ENCODE data around the gene CFAP74.

The CFAP74 gene

DNA sequence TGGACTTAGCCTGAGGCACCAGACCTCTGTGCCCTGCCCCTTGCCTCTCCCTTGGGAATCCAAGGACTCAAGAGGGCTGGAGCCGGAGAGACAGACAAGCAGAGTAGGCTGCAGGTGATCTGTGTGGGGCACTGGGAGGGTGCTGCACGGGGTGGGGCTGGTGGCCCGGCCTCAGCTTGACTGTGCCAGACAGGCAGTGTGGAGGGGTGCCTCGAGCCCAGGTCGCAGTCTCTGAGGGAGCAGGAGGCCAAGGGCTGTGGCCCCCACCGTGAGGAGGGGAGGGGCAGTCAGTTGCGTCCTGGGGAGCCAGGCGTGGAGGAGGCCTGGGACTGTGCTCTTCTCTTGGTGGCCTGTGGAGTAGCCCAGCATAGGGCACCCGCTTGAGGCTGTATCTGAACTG is 19.6 kb upstream of the CFAP74 start:
- H3K9me3 ChIP-seq (ENCODE audit: control insufficient read depth, insufficient read depth, low read depth, low read length): no peaks in the 10 kb centered on the region
- no peak overlapping the region for H3K27ac ChIP-seq (ENCODE audit: extremely low read depth, low read depth, low read length)
- no peaks in the 10 kb centered on the region for H3K4me1 ChIP-seq (ENCODE audit: control insufficient read depth, insufficient read depth, low read length)
- ChIA-PET POLR2A (no interaction called here), CTCF (interaction anchor here (1.0 kb wide), 1 partner anchor 21 kb away, joined by 3 read pairs; no protein-coding TSS in a partner anchor)
- H3K4me3 ChIP-seq (ENCODE audit: low read depth, low read length): no peak overlapping the region
- TF ChIP-seq ZBTB26 (tag by site-specific recombination; optimal IDR thresholded peaks at IDR 0.05): no peak
- TF ChIP-seq ZNF138 (tag by site-specific recombination; IDR thresholded peaks at IDR 0.05; ENCODE audit: borderline replicate concordance): no peak
- no peak for TF ChIP-seq ZNF23 (tag by site-specific recombination; IDR thresholded peaks at IDR 0.05; ENCODE audit: borderline replicate concordance)
- peak; percentile 78 for TF ChIP-seq ZIC2 (tag by site-specific recombination; IDR thresholded peaks at IDR 0.05)
- no peak for TF ChIP-seq ZNF174 (tag by site-specific recombination; IDR thresholded peaks at IDR 0.05)
- no peak for TF ChIP-seq ZNF654 (tag by site-specific recombination; IDR thresholded peaks at IDR 0.05; ENCODE audit: low read depth)
- TF ChIP-seq ZXDB (tag by site-specific recombination; IDR thresholded peaks at IDR 0.05): no peak
- H3K36me3 ChIP-seq (ENCODE audit: control insufficient read depth in 2 of 2, insufficient read depth in 1 of 2, low read length in 2 of 2): no peaks in the 10 kb centered on the region

- no peaks in the 10 kb centered on the region for H3K9me3 ChIP-seq (ENCODE audit: control insufficient read depth, insufficient read depth, low read depth, low read length)
- ChIA-PET CTCF (interaction anchor here (0.7 to 1.0 kb wide), 3 partner anchors 9 to 25 kb away, joined by 3 to 4 read pairs (median 3); no protein-coding TSS in a partner anchor), POLR2A (no interaction called here)
- H3K4me1 ChIP-seq (ENCODE audit: control insufficient read depth, insufficient read depth, low read length): no peaks in the 10 kb centered on the region
- H3K36me3 ChIP-seq (ENCODE audit: control insufficient read depth in 2 of 2, insufficient read depth in 1 of 2, low read length in 2 of 2): no peaks in the 10 kb centered on the region
- H3K4me3 ChIP-seq (ENCODE audit: low read depth, low read length): no peak overlapping the region
- H3K27ac ChIP-seq (ENCODE audit: extremely low read depth, low read depth, low read length): no peak overlapping the region
- TF ChIP-seq ZNF354C (tag by site-specific recombination; IDR thresholded peaks at IDR 0.05; ENCODE audit: borderline replicate concordance, low read depth) (no peak), ZNF596 (tag by site-specific recombination; IDR thresholded peaks at IDR 0.05) (no peak), ZNF398 (tag by site-specific recombination; IDR thresholded peaks at IDR 0.05) (no peak), AEBP2 (tag by site-specific recombination; IDR thresholded peaks at IDR 0.05; ENCODE audit: borderline replicate concordance) (no peak), ZNF555 (tag by site-specific recombination; conservative IDR thresholded peaks at IDR 0.05) (no peak), ZNF660 (tag by site-specific recombination; IDR thresholded peaks at IDR 0.05) (no peak), KLF8 (tag by site-specific recombination; IDR thresholded peaks at IDR 0.05) (no peak), ZNF837 (tag by site-specific recombination; IDR thresholded peaks at IDR 0.05) (no peak), ZNF513 (tag by site-specific recombination; IDR thresholded peaks at IDR 0.05) (no peak), ZNF184 (tag by site-specific recombination; IDR thresholded peaks at IDR 0.05) (no peak)
- TF ChIP-seq, protein P1, sequence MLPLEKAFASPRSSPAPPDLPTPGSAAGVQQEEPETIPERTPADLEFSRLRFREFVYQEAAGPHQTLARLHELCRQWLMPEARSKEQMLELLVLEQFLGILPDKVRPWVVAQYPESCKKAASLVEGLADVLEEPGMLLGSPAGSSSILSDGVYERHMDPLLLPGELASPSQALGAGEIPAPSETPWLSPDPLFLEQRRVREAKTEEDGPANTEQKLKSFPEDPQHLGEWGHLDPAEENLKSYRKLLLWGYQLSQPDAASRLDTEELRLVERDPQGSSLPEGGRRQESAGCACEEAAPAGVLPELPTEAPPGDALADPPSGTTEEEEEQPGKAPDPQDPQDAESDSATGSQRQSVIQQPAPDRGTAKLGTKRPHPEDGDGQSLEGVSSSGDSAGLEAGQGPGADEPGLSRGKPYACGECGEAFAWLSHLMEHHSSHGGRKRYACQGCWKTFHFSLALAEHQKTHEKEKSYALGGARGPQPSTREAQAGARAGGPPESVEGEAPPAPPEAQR (tag by site-specific recombination; IDR thresholded peaks at IDR 0.05): no peak
Measured at GRCh38 chr1:2022063-2022770, 18.6 kb upstream of the CFAP74 start.
